ENCODE results near the gene COPZ2. TPM values are rescaled to one million over a fixed set of nuclear protein-coding genes. Genes with fewer than 3 reads are reported as not detected.

Gene COPZ2
- total RNA-seq, 2 experiments from 2014 or later = 3.6 to 4.1 TPM

GRCh38 chr17:48056246-48056745, 18.7 kb upstream of the COPZ2 start:
- ATAC-seq = no peak
- Mint-ChIP-seq H3K4me1 (peaks cover 45% of the 10 kb centered on the region), H3K4me3 (peak overlapping the region; percentile 48), H3K27me3 (no peaks in the 10 kb centered on the region), H3K9me3 (ENCODE audit: low read depth) (no peaks in the 10 kb centered on the region), H3K27ac (peak overlapping the region; percentile 99), H3K36me3 (ENCODE audit: low read depth) (peaks cover 76% of the 10 kb centered on the region)
- ChIA-PET POLR2A (interaction anchor here (0.6 to 0.9 kb wide), 2 partner anchors 9 to 407 kb away, joined by 3 read pairs; partner anchors contain the start of gene KPNB1), CTCF (interaction anchor here (0.6 to 5.1 kb wide), 9 partner anchors 9 to 975 kb away, joined by 3 to 21 read pairs (median 4); no protein-coding TSS in a partner anchor)
- intact Hi-C loops (cut with DNase I, micrococcal nuclease) = no loop called here
- DNase-seq = no peak

- ATAC-seq (peak; percentile 83), DNase-seq (peak; percentile 81)
- ChIA-PET POLR2A (interaction anchor here (0.9 kb wide), 1 partner anchor 9 kb away, joined by 3 read pairs; no protein-coding TSS in a partner anchor), CTCF (interaction anchor here (0.7 to 5.1 kb wide), 10 partner anchors 9 to 253 kb away, joined by 3 to 21 read pairs (median 5); no protein-coding TSS in a partner anchor)
- Mint-ChIP-seq H3K4me3 (peak overlapping the region; percentile 48), H3K4me1 (peaks cover 51% of the 10 kb centered on the region), H3K36me3 (ENCODE audit: low read depth) (peaks cover 78% of the 10 kb centered on the region), H3K27ac (peak overlapping the region; percentile 99), H3K27me3 (no peaks in the 10 kb centered on the region), H3K9me3 (ENCODE audit: low read depth) (no peaks in the 10 kb centered on the region)
- intact Hi-C loops (cut with DNase I, micrococcal nuclease) = no loop called here
These were observed 18.1 kb upstream of the COPZ2 start for GRCh38 chr17:48055531-48056245.

GRCh38 chr17:48054238-48055185, 16.9 kb upstream of the COPZ2 start:
- POLR2A ChIA-PET = no interaction called here
- DNase-seq = no peak
- H3K27ac Mint-ChIP-seq = peak overlapping the region; percentile 99
- H3K4me1 Mint-ChIP-seq = peaks cover 62% of the 10 kb centered on the region
- H3K36me3 Mint-ChIP-seq (ENCODE audit: low read depth) = peaks cover 77% of the 10 kb centered on the region
- intact Hi-C loops (cut with DNase I, micrococcal nuclease) = no loop called here
- no peaks in the 10 kb centered on the region for H3K9me3 Mint-ChIP-seq (ENCODE audit: low read depth)
- H3K27me3 Mint-ChIP-seq = no peaks in the 10 kb centered on the region
- H3K4me3 Mint-ChIP-seq = peak overlapping the region; percentile 48
- CTCF ChIA-PET = interaction anchor here (1.0 to 5.1 kb wide), 7 partner anchors 7 to 34 kb away, joined by 4 to 21 read pairs (median 5); no protein-coding TSS in a partner anchor
- no peak for ATAC-seq

GRCh38 chr17:48053758-48054237, 16.2 kb upstream of the COPZ2 start:
- CTCF ChIA-PET = interaction anchor here (1.0 to 1.6 kb wide), 3 partner anchors 10 to 28 kb away, joined by 3 to 4 read pairs (median 3); no protein-coding TSS in a partner anchor
- Mint-ChIP-seq H3K4me1 (peaks cover 62% of the 10 kb centered on the region), H3K4me3 (no peak overlapping the region), H3K27me3 (no peaks in the 10 kb centered on the region), H3K36me3 (ENCODE audit: low read depth) (peaks cover 77% of the 10 kb centered on the region), H3K27ac (peak overlapping the region; percentile 76), H3K9me3 (ENCODE audit: low read depth) (no peaks in the 10 kb centered on the region)
- DNase-seq (no peak), ATAC-seq (no peak)
- POLR2A ChIA-PET = no interaction called here
- intact Hi-C loops (cut with DNase I, micrococcal nuclease) = no loop called here

GRCh38 chr17:48052956-48053757, 15.6 kb upstream of the COPZ2 start:
- POLR2A ChIA-PET = interaction anchor here (0.7 to 1.3 kb wide), 3 partner anchors 8 to 29 kb away, joined by 3 to 6 read pairs (median 3); no protein-coding TSS in a partner anchor
- H3K4me3 Mint-ChIP-seq = no peak overlapping the region
- DNase-seq = peak; percentile 33

GRCh38 chr17:48051706-48052486, 14.3 kb upstream of the COPZ2 start:
- Mint-ChIP-seq H3K36me3 (ENCODE audit: low read depth) (peaks cover 61% of the 10 kb centered on the region), H3K9me3 (ENCODE audit: low read depth) (no peaks in the 10 kb centered on the region), H3K27me3 (no peaks in the 10 kb centered on the region), H3K4me1 (peaks cover 62% of the 10 kb centered on the region), H3K4me3 (peak overlapping the region; percentile 22), H3K27ac (peak overlapping the region; percentile 70)
- ChIA-PET POLR2A (interaction anchor here (0.7 to 1.3 kb wide), 3 partner anchors 8 to 30 kb away, joined by 3 to 6 read pairs (median 3); no protein-coding TSS in a partner anchor), CTCF (interaction anchor here (0.6 to 1.3 kb wide), 5 partner anchors 17 to 203 kb away, joined by 3 to 8 read pairs (median 4); no protein-coding TSS in a partner anchor)
- DNase-seq = no peak
- no peak for ATAC-seq
- intact Hi-C loops (cut with DNase I, micrococcal nuclease) = no loop called here

More at GRCh38 chr17:48052956-48053757, 15.6 kb upstream of the COPZ2 start:
- H3K27ac Mint-ChIP-seq = peak overlapping the region; percentile 76
- no peak for ATAC-seq
- H3K27me3 Mint-ChIP-seq = no peaks in the 10 kb centered on the region
- peaks cover 74% of the 10 kb centered on the region for H3K36me3 Mint-ChIP-seq (ENCODE audit: low read depth)
- peaks cover 62% of the 10 kb centered on the region for H3K4me1 Mint-ChIP-seq
- CTCF ChIA-PET = interaction anchor here (0.5 to 1.3 kb wide), 6 partner anchors 17 to 204 kb away, joined by 3 to 8 read pairs (median 3); no protein-coding TSS in a partner anchor
- intact Hi-C loops (cut with DNase I, micrococcal nuclease) = no loop called here
- H3K9me3 Mint-ChIP-seq (ENCODE audit: low read depth) = no peaks in the 10 kb centered on the region

- DNase-seq (no peak), ATAC-seq (no peak)
- CTCF ChIA-PET = no interaction called here
- Mint-ChIP-seq H3K36me3 (ENCODE audit: low read depth) (peaks cover 55% of the 10 kb centered on the region), H3K27ac (peak overlapping the region; percentile 70), H3K9me3 (ENCODE audit: low read depth) (no peaks in the 10 kb centered on the region), H3K4me3 (peak overlapping the region; percentile 22), H3K4me1 (peaks cover 62% of the 10 kb centered on the region), H3K27me3 (no peaks in the 10 kb centered on the region)
- POLR2A ChIA-PET = no interaction called here
- intact Hi-C loops (cut with DNase I, micrococcal nuclease) = no loop called here
These were observed 13.7 kb upstream of the COPZ2 start for GRCh38 chr17:48051283-48051682.

- intact Hi-C loops (cut with DNase I, micrococcal nuclease) = loop anchor here (1.0 to 2.0 kb wide), 10 partner anchors 23 to 1144 kb away; partner anchors contain the start of genes CBX1 (in 2 of the 2), SNX11 (in 2 of the 2), CDK5RAP3 (in 1 of the 2) and KPNB1 (in 1 of the 2)
- H3K27ac Mint-ChIP-seq = peak overlapping the region; percentile 94
- no peaks in the 10 kb centered on the region for H3K9me3 Mint-ChIP-seq (ENCODE audit: low read depth)
- peak; percentile 65 for DNase-seq
- peaks cover 41% of the 10 kb centered on the region for H3K36me3 Mint-ChIP-seq (ENCODE audit: low read depth)
- peaks cover 51% of the 10 kb centered on the region for H3K4me1 Mint-ChIP-seq
- ATAC-seq = peak; percentile 17
- peak overlapping the region; percentile 88 for H3K4me3 Mint-ChIP-seq
- CTCF ChIA-PET = interaction anchor here (0.5 to 5.3 kb wide), 18 partner anchors 10 to 573 kb away, joined by 3 to 42 read pairs (median 5); partner anchors contain the start of genes CBX1 and SNX11
- H3K27me3 Mint-ChIP-seq = no peaks in the 10 kb centered on the region
- POLR2A ChIA-PET = interaction anchor here (0.6 to 3.0 kb wide), 6 partner anchors 10 to 33 kb away, joined by 3 to 11 read pairs (median 5); no protein-coding TSS in a partner anchor
These were observed 11.0 kb upstream of the COPZ2 start for GRCh38 chr17:48048384-48049126.

All from activated CD4-positive, alpha-beta T cell treated with anti-CD3 and anti-CD28 coated beads for 36 hours (primary cell).